ENCODE data around the gene PLAAT4. TPM values are rescaled to one million over a fixed set of nuclear protein-coding genes. Genes with fewer than 3 reads are reported as not detected.

PLAAT4 gene
- total and polyA plus RNA-seq, 2 donors (not counting 3 experiments of a cell fraction or from before 2014, with no cell fraction given): 0.95 to 1.7 TPM

DNA sequence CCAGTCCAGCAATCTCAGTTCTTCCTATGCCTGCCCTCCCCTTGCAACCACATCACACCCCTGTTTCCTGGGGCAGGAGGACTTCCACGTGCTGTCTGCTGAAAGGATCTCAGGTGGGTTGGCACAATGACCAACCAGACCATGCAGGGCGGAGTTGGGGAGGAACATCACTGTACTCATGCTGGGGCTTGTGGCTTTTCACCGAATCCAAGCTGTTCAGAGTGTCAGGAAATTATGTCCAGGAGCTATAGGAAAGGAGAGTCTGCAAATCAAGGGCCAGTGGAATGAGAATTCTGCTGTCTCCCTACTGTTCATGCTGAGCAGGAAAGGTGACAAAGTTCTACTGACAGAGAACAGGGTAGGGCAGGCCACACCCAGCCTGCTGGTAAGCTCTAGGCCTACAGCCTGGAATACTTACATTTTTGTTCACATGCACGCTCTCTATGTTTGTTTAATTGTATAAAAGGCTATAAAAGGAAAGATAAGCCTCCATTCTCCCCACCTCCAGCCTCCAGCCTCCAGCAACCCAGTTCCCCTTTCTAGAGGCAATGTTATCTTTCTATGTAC is 28.3 kb downstream of the PLAAT4 start:
- Histone ChIP-seq H2AFZ (ENCODE audit: low read depth, low read length) (no peak overlapping the region), H3K4me1 (ENCODE audit: control insufficient read depth, extremely low read depth, insufficient read depth, low read length) (peaks cover 3% of the 10 kb centered on the region), H3K4me2 (ENCODE audit: insufficient read depth, low read length) (no peak overlapping the region), H3K4me3 (replicated peaks in 1 of 3; ENCODE audit: insufficient read depth in 1 of 3, low read depth in 1 of 3, low read length in 3 of 3) (no peak overlapping the region), H3K9me3 (replicated peaks; ENCODE audit: control insufficient read depth, insufficient read depth, low read length) (no peaks in the 10 kb centered on the region), H3K36me3 (ENCODE audit: control insufficient read depth in 2 of 2, extremely low read depth in 1 of 2, insufficient read depth in 2 of 2, low read length in 2 of 2) (no peaks in the 10 kb centered on the region), H3K79me2 (ENCODE audit: control insufficient read depth, insufficient read depth, low read length) (no peaks in the 10 kb centered on the region), H4K20me1 (replicated peaks; ENCODE audit: control insufficient read depth, extremely low read depth, insufficient read depth, low read length) (no peaks in the 10 kb centered on the region), H3K27ac (ENCODE audit: insufficient read depth, low read depth, low read length) (no peak overlapping the region), H3K27me3 (ENCODE audit: control insufficient read depth in 2 of 2, insufficient read depth in 2 of 2, low read length in 2 of 2) (peaks cover 0 to 11% of the 10 kb centered on the region in 2 experiments), H3K9ac (replicated peaks; ENCODE audit: extremely low read depth, insufficient read depth, low read length) (no peak overlapping the region), H3K9me1 (replicated peaks; ENCODE audit: control insufficient read depth, extremely low read depth, insufficient read depth, low read length) (no peaks in the 10 kb centered on the region)
- dilution Hi-C loops (cut with MboI; ENCODE audit: extremely low pct_ligation_motif_present, low sequenced_read_pairs): no loop called here
- TF ChIP-seq JUN (IDR thresholded peaks at IDR 0.05; ENCODE audit: borderline replicate concordance, insufficient read depth, insufficient read length, low read depth) (no peak), EZH2 (IDR thresholded peaks at IDR 0.05; ENCODE audit: borderline replicate concordance, low read depth, low read length, severe bottlenecking) (no peak), GATA2 (IDR thresholded peaks at IDR 0.05; ENCODE audit: insufficient read depth, insufficient read length, low read depth, low read length) (no peak), MYC (IDR thresholded peaks at IDR 0.05; ENCODE audit: low read depth, low read length) (no peak), FOS (IDR thresholded peaks at IDR 0.05; ENCODE audit: borderline replicate concordance, insufficient read depth, low read length) (no peak), POLR2A (IDR thresholded peaks at IDR 0.05; ENCODE audit: low read depth, low read length) (no peak), POLR2AphosphoS5 (IDR thresholded peaks at IDR 0.05; ENCODE audit: insufficient read depth, low read depth, low read length) (no peak)
- TF ChIP-seq, protein P1, sequence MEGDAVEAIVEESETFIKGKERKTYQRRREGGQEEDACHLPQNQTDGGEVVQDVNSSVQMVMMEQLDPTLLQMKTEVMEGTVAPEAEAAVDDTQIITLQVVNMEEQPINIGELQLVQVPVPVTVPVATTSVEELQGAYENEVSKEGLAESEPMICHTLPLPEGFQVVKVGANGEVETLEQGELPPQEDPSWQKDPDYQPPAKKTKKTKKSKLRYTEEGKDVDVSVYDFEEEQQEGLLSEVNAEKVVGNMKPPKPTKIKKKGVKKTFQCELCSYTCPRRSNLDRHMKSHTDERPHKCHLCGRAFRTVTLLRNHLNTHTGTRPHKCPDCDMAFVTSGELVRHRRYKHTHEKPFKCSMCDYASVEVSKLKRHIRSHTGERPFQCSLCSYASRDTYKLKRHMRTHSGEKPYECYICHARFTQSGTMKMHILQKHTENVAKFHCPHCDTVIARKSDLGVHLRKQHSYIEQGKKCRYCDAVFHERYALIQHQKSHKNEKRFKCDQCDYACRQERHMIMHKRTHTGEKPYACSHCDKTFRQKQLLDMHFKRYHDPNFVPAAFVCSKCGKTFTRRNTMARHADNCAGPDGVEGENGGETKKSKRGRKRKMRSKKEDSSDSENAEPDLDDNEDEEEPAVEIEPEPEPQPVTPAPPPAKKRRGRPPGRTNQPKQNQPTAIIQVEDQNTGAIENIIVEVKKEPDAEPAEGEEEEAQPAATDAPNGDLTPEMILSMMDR (IDR thresholded peaks at IDR 0.05; ENCODE audit: extremely low read depth in 1 of 2, insufficient read depth in 1 of 2, low read depth in 1 of 2, low read length in 2 of 2): no peak
- TF ChIP-seq, protein P2, sequence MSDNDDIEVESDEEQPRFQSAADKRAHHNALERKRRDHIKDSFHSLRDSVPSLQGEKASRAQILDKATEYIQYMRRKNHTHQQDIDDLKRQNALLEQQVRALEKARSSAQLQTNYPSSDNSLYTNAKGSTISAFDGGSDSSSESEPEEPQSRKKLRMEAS (IDR thresholded peaks at IDR 0.05; ENCODE audit: insufficient read depth, insufficient read length): no peak
- DNase-seq (ENCODE audit: low read depth, low spot score) (no peak), FAIRE-seq (no peak)
- intact Hi-C loops (cut with micrococcal nuclease): no loop called here
- POLR2A ChIA-PET: no interaction called here
- CTCF ChIA-PET: no interaction called here
- BruUV-seq (replicated peaks): no TSS peak
